NCI-H2196 (cell line): ENCODE results near the gene HELB.

Experiments used
- DNase-seq: peaks from one replicate; lab custom pipeline; 2025; ENCODE audit not compliant: unreplicated experiment; lab: John Stamatoyannopoulos, UW

HELB gene

GRCh38 chr12:66301944-66302826, at the start of gene HELB:
Gene HELB (plus strand): TSS chr12:66302493. CDS start chr12:66302604, 111 bp downstream.
- peak; percentile 97 for DNase-seq

- DNase-seq, result no peak
Observed at GRCh38 chr12:66252771-66253170, 49.5 kb upstream of the HELB start.

DNA sequence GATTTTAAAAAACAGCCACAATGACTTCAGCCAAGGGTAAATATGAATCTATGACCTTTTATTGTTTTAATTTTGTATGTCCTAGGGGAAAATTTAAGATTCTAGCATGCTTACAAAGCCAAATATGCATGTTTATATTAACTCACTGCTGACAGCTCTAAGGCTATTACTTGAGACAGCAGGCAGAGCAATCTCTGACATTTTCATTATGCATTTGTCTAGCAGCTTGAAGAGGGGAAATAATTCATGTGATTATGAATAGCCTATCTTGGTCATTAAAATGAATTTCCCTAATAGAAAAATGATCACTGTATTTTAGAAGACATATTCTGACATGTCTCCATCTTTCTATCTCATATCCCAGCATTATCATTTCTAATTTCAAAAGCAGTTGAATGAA, 46.6 kb upstream of the HELB start:
- no peak for DNase-seq

DNA sequence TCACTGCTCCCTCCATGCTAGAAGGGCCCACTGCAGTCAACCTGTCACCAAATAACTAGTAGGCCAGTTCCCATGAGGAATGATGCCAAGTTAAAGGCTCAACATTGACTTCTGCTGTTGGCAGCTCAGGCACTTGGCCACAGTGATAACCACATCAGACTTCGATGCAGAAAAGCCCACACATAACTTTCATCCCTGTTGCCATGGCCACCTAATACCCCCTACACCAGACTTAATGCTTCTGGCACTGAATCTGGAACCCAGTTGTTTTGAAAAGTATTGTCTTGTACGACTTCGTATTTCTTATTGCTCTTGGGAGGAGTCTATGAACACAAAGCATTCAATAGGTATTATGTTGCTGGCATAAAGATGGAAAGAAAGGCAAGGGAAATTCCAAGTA, 44.3 kb upstream of the HELB start:
- no peak for DNase-seq

- DNase-seq, result no peak
Observed at GRCh38 chr12:66262737-66263136, 39.6 kb upstream of the HELB start.

- DNase-seq, result no peak
Observed at GRCh38 chr12:66268562-66268961, 33.7 kb upstream of the HELB start.

DNA sequence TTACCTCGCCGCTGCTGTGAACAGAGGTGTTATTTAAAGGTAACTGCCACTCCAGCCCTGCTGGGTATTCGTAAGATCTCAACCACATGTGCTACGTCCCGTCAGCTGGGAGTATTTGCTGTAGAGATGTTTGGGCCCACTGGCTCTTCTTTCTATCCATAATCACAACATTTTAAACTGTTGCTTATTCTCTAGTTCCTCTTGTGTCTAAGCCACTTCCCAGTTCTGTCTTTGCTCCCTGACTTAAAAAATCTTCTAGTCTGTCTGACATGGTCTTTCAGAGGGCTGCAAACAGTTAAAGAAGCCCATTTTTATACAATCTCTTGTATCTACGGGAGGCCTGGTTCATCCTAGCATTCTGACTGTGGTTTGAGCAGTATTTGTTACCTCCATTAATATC, 33.2 kb upstream of the HELB start:
- DNase-seq, result no peak

- peak; percentile 15 for DNase-seq
Observed at GRCh38 chr12:66269757-66270383, 32.4 kb upstream of the HELB start.

DNA sequence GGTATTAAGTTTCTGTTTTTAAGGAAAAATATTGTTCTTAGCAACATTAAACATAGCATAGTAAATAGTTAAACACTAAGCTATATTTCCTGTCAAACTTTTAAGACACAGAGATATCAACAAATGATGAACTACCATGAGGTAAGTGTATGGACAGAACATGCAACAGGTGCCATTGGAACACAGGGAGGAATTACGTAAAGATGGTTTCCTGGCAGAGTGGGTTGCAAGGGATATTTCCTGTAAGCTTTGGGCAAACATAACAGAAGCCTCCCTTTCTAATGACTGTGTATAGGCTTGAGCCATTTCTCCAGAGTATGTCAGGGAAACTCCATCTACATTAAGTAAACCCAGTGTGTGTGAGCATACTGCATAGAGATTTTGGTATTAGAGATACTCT, 31.7 kb upstream of the HELB start:
- DNase-seq, result no peak

- DNase-seq, result no peak
Observed at GRCh38 chr12:66272650-66273049, 29.6 kb upstream of the HELB start.

- DNase-seq, result no peak
Observed at GRCh38 chr12:66273147-66273546, 29.1 kb upstream of the HELB start.

DNA sequence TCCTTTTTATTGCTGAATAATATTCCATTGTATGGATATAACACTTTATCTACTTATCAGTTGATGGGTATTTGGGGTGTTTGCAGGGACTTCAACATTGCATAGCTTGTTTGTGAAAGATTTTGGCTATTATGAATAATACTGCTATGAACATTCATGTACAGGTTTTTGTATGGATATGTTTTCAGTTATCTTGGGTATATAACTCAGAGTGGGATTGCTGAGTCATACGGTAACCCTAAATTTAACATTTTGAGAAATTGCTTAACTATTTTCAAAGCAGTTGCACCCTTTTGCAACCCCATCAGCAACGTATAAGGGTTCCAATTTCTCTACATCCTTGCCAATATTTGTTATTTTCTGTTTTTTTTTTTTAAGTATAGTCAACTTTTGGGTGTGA, 27.3 kb upstream of the HELB start:
- DNase-seq, result no peak

GRCh38 chr12:66279123-66279712, 23.1 kb upstream of the HELB start:
- DNase-seq, result peak; percentile 4

- no peak for DNase-seq
Observed at GRCh38 chr12:66280561-66280960, 21.7 kb upstream of the HELB start.

GRCh38 chr12:66282244-66282643, 20.0 kb upstream of the HELB start:
- DNase-seq, result no peak

DNA sequence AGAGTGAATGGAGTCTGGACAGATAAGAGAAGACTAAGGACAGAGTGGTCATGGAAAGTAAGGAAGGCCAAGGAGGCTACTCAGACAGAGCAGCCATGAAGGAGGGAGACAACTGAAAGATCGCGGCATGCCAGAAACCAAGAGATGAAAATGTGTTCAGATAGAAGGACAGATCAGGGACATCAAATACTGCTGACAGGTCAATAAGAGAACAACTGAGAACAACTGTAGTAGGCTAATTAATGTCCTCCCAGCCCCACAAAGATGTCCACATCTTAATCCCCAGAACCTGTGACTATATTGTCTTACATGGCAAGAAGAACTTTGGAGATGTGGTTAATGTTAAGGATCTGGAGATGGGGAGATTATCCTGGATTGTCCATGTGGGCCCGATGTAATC, 15.0 kb upstream of the HELB start:
- no peak for DNase-seq

DNA sequence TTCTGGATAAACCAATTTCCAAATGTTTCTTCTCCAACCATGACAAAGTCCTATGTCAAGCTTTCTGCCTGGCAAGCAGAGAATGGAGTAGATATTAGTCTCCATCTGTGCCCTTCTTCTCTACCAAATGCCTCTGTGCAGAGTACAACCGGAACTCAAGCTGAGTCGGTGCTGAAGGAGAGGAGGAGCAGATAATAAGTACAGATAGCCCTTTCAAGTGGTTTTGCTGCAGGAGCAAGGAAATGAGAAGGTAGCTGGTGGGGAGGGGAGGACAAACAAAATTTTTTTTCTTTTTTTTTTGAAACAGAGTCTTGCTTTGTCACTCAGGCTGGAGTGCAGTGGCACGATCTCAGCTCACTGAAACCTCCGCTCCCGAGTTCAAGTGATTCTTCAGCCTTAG, 14.2 kb upstream of the HELB start:
- DNase-seq, result no peak

DNA sequence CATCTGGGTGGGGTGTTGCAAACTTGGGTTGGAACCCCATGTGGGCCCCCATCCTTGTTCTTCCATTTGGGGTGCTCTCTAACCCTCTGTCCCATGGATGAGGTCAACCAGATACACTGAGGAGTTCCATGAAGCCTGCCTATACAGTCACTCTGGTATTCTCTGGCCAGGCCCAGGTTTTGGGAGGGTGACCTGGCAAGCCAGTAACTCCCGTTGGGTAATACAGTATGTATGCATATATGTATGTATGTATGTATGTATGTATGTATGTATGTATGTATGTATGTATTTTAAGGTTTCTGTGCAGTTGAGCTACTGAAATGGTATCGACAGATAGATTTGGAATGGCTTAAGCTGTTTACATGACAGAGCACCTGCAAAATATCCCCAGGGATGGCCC, 12.8 kb upstream of the HELB start:
- DNase-seq, result no peak

DNA sequence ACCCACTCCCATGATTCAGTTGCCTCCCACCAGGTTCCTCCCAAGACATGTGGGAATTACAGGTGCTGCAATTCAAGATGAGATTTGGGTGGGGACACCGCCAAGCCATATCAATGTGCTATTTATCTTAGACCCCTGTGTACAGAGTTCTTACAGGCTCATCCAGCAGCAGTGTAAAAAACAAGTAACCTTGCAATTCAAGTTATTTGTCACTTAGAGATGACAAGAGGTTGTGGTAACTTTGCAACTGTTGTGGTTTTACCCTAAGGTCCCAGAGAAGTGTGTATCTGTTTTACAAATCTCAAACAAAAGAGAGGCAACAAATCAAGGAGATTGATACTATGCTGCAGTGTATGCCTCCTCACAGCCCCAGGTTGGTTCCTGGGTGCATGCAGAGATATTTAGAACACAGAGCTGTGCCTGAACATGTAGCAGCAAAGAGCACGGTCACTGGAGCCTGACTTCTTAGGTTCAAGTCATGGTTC, 11.5 kb upstream of the HELB start:
- DNase-seq, result no peak

DNA sequence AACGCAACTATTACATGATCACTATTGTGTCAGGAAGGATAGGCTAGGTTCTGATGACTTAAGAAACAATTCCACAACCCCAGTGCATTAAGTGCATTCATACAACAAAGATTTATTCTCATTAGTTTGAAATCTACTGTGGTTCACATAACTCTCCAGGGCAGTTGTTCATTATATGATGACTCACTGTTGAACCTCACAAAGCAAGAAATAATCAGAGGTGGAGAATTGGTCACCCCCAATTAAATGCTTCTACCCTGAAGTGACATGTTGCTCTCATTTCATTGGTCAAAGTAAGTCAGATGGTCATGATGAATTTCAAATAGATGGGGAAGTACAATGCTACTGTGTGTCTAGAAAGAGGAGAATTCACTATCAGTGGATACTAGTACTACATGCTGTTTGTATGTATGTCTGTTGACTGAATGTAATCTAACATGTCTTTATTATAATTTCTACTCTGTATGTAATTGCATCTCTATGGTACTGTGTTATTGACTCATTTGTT, 6.1 kb upstream of the HELB start:
- DNase-seq, result no peak

- no peak for DNase-seq
Observed at GRCh38 chr12:66297080-66297479, 5.2 kb upstream of the HELB start.

DNA sequence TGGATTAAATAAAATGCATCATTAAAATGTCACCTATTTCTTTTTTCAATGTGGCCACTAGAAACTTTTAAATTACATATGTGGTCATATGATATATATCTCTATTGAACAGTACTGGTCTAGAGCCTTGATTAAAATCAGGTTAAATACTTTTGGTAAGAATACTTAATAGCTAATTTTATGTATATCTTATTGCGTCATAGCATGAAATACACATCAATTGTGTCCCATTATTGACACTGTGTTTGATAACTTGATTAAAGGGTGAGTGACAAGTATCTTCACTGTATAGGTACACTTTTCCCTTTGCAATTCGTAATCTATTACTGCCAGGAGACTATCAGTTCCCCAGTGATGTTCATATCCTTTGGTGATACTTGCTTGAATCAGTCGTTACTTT, 4.4 kb upstream of the HELB start:
- DNase-seq, result no peak
